Fibroblast of lung (primary cell): Measurements from ENCODE around the gene OR9A2. TPM values are rescaled to one million over a fixed set of nuclear protein-coding genes. Genes with fewer than 3 reads are reported as not detected.

Experiments
- DNase-seq, 2 donors: peaks; one replicate each; pipeline versions ENCODE4 v3.0.0 to v3.0.0-alpha.2; 2010; ENCODE audit warnings: low read depth in 2 of 2
- H2AFZ ChIP-seq: 2 replicates; pipeline ENCODE4 v1.5.1; 2012; ENCODE audit warnings: low read length, control low read depth, inconsistent platforms
- H3K27ac ChIP-seq: 2 replicates; pipeline ENCODE4 v1.5.1; 2011; ENCODE audit warnings: low read length, control low read depth; ENCODE audit not compliant: insufficient read depth
- H3K27me3 ChIP-seq: 2 replicates; pipeline ENCODE4 v1.5.1; 2011; ENCODE audit warnings: mild to moderate bottlenecking, low read length; ENCODE audit not compliant: control insufficient read depth, insufficient read depth
- H3K36me3 ChIP-seq: 2 replicates; pipeline ENCODE4 v1.5.1; 2011; ENCODE audit warnings: low read length; ENCODE audit not compliant: control insufficient read depth, insufficient read depth
- H3K4me1 ChIP-seq: 2 replicates; pipeline ENCODE4 v1.5.1; 2011; ENCODE audit warnings: low read length; ENCODE audit not compliant: control insufficient read depth, insufficient read depth; ENCODE audit errors: extremely low read depth
- H3K4me2 ChIP-seq: 2 replicates; pipeline ENCODE4 v1.5.1; 2011; ENCODE audit warnings: low read length, control low read depth; ENCODE audit not compliant: insufficient read depth; ENCODE audit errors: extremely low read depth
- H3K4me3 ChIP-seq, 4 experiments: fragments of 200-600 bp in 1 of 4; sonication (generic) in 1 of 4; replicated peaks in 1 of 4; 2 replicates each; pipeline ENCODE4 v1.5.1; 2011 to 2016; ENCODE audit warnings: low read length in 4 of 4, low read depth in 3 of 4, mild to moderate bottlenecking in 3 of 4, control low read depth in 2 of 4, inconsistent platforms in 1 of 4, mixed read lengths in 1 of 4; ENCODE audit not compliant: insufficient read depth in 1 of 4; ENCODE audit errors: control extremely low read depth in 1 of 4
- H3K79me2 ChIP-seq: 2 replicates; pipeline ENCODE4 v1.5.1; 2012; ENCODE audit warnings: mild to moderate bottlenecking, low read length, inconsistent platforms; ENCODE audit not compliant: control insufficient read depth, insufficient read depth
- H3K9ac ChIP-seq: 2 replicates; pipeline ENCODE4 v1.5.1; 2011; ENCODE audit warnings: mild to moderate bottlenecking, low read length, control low read depth; ENCODE audit not compliant: insufficient read depth
- H3K9me3 ChIP-seq: 2 replicates; pipeline ENCODE4 v1.5.1; 2012; ENCODE audit warnings: low read depth, low read length; ENCODE audit not compliant: control insufficient read depth, insufficient read depth
- H4K20me1 ChIP-seq: 2 replicates; pipeline ENCODE4 v1.5.1; 2011; ENCODE audit warnings: low read length; ENCODE audit not compliant: control insufficient read depth, insufficient read depth; ENCODE audit errors: extremely low read depth
- CTCF ChIP-seq, 2 donors: IDR thresholded peaks in 1 of 2; conservative IDR thresholded peaks in 1 of 2; 1 replicate in 1 of 2; 2 replicates in 1 of 2; pipeline ENCODE4 v1.5.1; 2011 to 2012; ENCODE audit warnings: low read length in 2 of 2, control low read depth in 1 of 2, inconsistent platforms in 1 of 2, low read depth in 1 of 2, mild to moderate bottlenecking in 1 of 2
- EZH2 ChIP-seq: IDR thresholded peaks from 2 replicates; pipeline ENCODE4 v1.5.1; 2012; ENCODE audit warnings: low read length, control low read depth, mild to moderate bottlenecking; ENCODE audit errors: missing control alignments
- polyA plus RNA-seq, 2 donors: library from polyadenylated mRNA; depleted of rRNA in 1 of 2; stranded (reverse) in 1 of 2; unstranded in 1 of 2; fragments of >200 nt; gene quantifications; 2 replicates each; pipeline ENCODE4 v1.2.1, GENCODE V29; 2011 to 2012; ENCODE audit warnings: missing spikeins in 1 of 2
- total RNA-seq: library from RNA; depleted of rRNA; stranded (reverse); fragments of >200 nt; gene quantifications from 2 replicates; pipeline ENCODE4 v1.2.1, GENCODE V29; 2014

The OR9A2 gene
- total and polyA plus RNA-seq, 2 donors (not counting 1 experiment from before 2014, with no cell fraction given): not detected

GRCh38 chr7:143012001-143012400, 14.9 kb downstream of the OR9A2 start:
- Histone ChIP-seq H3K9me3 (no peaks in the 10 kb centered on the region), H3K79me2 (no peaks in the 10 kb centered on the region), H3K27me3 (no peaks in the 10 kb centered on the region), H3K4me2 (no peak overlapping the region), H3K36me3 (no peaks in the 10 kb centered on the region), H3K4me1 (no peaks in the 10 kb centered on the region), H3K4me3 (no peak overlapping the region), H3K9ac (no peak overlapping the region), H4K20me1 (no peaks in the 10 kb centered on the region), H2AFZ (no peak overlapping the region), H3K27ac (no peak overlapping the region)
- no peak for DNase-seq
- TF ChIP-seq CTCF (conservative IDR thresholded peaks at IDR 0.05 in 1 of 2, IDR thresholded peaks at IDR 0.05 in 1 of 2; ENCODE audit: low read depth in 1 of 2, low read length in 2 of 2) (no peak), EZH2 (no peak)

GRCh38 chr7:143008007-143008901, 18.7 kb downstream of the OR9A2 start:
- Histone ChIP-seq H3K4me1 (no peaks in the 10 kb centered on the region), H3K27ac (no peak overlapping the region), H4K20me1 (no peaks in the 10 kb centered on the region), H2AFZ (no peak overlapping the region), H3K4me3 (no peak overlapping the region), H3K9me3 (no peaks in the 10 kb centered on the region), H3K4me2 (no peak overlapping the region), H3K9ac (no peak overlapping the region), H3K27me3 (no peaks in the 10 kb centered on the region), H3K36me3 (no peaks in the 10 kb centered on the region), H3K79me2 (no peaks in the 10 kb centered on the region)
- DNase-seq: peak; percentile 9 to 65
- TF ChIP-seq EZH2: no peak
- peak; percentile 90 to 99 for TF ChIP-seq CTCF (conservative IDR thresholded peaks at IDR 0.05 in 1 of 2, IDR thresholded peaks at IDR 0.05 in 1 of 2; ENCODE audit: low read depth in 1 of 2, low read length in 2 of 2)

- TF ChIP-seq EZH2: no peak
- TF ChIP-seq CTCF (conservative IDR thresholded peaks at IDR 0.05 in 1 of 2, IDR thresholded peaks at IDR 0.05 in 1 of 2; ENCODE audit: low read depth in 1 of 2, low read length in 2 of 2): no peak
- Histone ChIP-seq H3K4me3 (no peak overlapping the region), H3K36me3 (no peaks in the 10 kb centered on the region), H3K4me2 (no peak overlapping the region), H4K20me1 (no peaks in the 10 kb centered on the region), H3K27me3 (no peaks in the 10 kb centered on the region), H3K27ac (no peak overlapping the region), H3K79me2 (no peaks in the 10 kb centered on the region), H2AFZ (no peak overlapping the region), H3K4me1 (no peaks in the 10 kb centered on the region), H3K9me3 (no peaks in the 10 kb centered on the region), H3K9ac (no peak overlapping the region)
- no peak for DNase-seq
These were observed 21.2 kb downstream of the OR9A2 start for GRCh38 chr7:143005632-143006260.
